SK-N-MC (cell line): Measurements from ENCODE around the gene SLC6A15.

ENCODE experiments used
- EZH2 ChIP-seq: fragments of 200-600 bp; sonication (generic); IDR thresholded peaks from one replicate; pipeline ENCODE4 v1.6.1; 2017; ENCODE audit warnings: antibody characterized with exemption
- POLR2AphosphoS5 ChIP-seq: IDR thresholded peaks from 2 replicates; pipeline ENCODE4 v1.6.1; 2012; ENCODE audit warnings: mild to moderate bottlenecking, low read depth, low read length, borderline replicate concordance

DNA sequence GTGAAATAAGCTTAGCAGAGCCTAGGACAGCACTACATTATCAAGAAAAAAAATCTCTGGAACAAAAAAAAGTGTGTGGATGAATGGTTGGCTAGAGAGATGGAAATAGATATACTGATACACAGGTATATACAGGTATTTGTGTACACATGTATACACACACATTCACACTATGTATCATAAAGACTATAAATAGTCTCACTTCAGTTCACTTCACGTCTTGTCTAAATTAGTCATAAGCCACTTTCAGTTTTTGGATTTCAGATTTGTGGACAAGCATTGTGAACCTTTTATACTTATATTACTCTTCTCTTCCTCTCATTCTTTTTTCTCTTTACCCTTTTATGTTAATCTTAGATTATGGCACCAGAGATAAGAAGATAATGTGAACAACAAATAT, 41.8 kb upstream of the SLC6A15 start:
- TF ChIP-seq POLR2AphosphoS5 (no peak), EZH2 (no peak)
